ENCODE results near the gene METTL17. TPM values are rescaled to one million over a fixed set of nuclear protein-coding genes. Genes with fewer than 3 reads are reported as not detected.

Gene METTL17
- total and polyA plus RNA-seq, 2 of the 13 experiments (the other 11 are each of a cell fraction or from before 2014, with no cell fraction given) = 122 to 199 TPM

DNA sequence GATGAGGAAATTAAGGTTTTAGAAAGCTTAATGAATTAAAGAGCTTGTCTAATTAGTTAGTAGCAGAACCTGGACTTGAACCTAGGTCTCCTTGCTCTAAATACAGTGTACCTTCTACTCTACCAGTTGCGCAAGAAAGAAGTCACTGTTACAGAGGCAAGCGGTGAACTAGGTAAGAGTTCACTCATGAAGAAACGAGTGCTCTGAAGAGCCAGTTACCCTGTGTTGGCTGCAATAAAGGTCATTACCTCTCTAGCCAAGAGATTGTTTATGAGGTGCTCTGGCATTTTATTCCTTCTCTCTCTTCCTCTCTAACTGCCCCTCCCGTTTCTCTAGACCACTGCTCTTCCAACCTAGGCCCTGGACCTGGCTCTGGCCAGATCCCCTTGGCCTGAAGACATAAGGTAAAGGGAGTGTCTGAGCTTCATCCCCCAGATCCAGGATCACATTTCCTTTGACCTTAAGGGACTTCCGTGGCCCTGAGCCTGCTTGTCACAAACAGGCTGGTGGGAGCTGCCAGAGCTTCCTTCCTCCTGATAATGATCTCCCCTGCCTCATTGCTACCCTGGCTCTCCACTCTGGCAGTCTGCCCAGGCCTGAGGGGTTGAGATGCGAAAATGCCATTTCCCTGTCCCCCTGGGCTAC lies 54.3 kb downstream of the METTL17 start (continued):
- TF ChIP-seq LRRFIP1 (CRISPR knock-in tag; conservative IDR thresholded peaks at IDR 0.05) = no peak
- no peak for TF ChIP-seq ZNF230 (CRISPR knock-in tag; IDR thresholded peaks at IDR 0.05)
- TF ChIP-seq, protein P1, sequence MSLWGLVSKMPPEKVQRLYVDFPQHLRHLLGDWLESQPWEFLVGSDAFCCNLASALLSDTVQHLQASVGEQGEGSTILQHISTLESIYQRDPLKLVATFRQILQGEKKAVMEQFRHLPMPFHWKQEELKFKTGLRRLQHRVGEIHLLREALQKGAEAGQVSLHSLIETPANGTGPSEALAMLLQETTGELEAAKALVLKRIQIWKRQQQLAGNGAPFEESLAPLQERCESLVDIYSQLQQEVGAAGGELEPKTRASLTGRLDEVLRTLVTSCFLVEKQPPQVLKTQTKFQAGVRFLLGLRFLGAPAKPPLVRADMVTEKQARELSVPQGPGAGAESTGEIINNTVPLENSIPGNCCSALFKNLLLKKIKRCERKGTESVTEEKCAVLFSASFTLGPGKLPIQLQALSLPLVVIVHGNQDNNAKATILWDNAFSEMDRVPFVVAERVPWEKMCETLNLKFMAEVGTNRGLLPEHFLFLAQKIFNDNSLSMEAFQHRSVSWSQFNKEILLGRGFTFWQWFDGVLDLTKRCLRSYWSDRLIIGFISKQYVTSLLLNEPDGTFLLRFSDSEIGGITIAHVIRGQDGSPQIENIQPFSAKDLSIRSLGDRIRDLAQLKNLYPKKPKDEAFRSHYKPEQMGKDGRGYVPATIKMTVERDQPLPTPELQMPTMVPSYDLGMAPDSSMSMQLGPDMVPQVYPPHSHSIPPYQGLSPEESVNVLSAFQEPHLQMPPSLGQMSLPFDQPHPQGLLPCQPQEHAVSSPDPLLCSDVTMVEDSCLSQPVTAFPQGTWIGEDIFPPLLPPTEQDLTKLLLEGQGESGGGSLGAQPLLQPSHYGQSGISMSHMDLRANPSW (CRISPR knock-in tag; IDR thresholded peaks at IDR 0.05; ENCODE audit: borderline replicate concordance) = no peak
- no peak for TF ChIP-seq TBP (CRISPR knock-in tag; IDR thresholded peaks at IDR 0.05)
- TF ChIP-seq, protein P2, sequence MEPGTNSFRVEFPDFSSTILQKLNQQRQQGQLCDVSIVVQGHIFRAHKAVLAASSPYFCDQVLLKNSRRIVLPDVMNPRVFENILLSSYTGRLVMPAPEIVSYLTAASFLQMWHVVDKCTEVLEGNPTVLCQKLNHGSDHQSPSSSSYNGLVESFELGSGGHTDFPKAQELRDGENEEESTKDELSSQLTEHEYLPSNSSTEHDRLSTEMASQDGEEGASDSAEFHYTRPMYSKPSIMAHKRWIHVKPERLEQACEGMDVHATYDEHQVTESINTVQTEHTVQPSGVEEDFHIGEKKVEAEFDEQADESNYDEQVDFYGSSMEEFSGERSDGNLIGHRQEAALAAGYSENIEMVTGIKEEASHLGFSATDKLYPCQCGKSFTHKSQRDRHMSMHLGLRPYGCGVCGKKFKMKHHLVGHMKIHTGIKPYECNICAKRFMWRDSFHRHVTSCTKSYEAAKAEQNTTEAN (CRISPR knock-in tag; conservative IDR thresholded peaks at IDR 0.05) = 0 out of 2 replicates have a peak, but pooled peaks have one; percentile 15
- TF ChIP-seq ELK4 (CRISPR knock-in tag; IDR thresholded peaks at IDR 0.05; ENCODE audit: borderline replicate concordance) = no peak
- peak; percentile 41 for TF ChIP-seq ZNF574 (CRISPR knock-in tag; IDR thresholded peaks at IDR 0.05)
- TF ChIP-seq, protein P3, sequence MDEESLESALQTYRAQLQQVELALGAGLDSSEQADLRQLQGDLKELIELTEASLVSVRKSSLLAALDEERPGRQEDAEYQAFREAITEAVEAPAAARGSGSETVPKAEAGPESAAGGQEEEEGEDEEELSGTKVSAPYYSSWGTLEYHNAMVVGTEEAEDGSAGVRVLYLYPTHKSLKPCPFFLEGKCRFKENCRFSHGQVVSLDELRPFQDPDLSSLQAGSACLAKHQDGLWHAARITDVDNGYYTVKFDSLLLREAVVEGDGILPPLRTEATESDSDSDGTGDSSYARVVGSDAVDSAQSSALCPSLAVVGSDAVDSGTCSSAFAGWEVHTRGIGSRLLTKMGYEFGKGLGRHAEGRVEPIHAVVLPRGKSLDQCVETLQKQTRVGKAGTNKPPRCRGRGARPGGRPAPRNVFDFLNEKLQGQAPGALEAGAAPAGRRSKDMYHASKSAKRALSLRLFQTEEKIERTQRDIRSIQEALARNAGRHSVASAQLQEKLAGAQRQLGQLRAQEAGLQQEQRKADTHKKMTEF (CRISPR knock-in tag; IDR thresholded peaks at IDR 0.05) = peak; percentile 65
- peak; percentile 57 for TF ChIP-seq IKZF5 (CRISPR knock-in tag; IDR thresholded peaks at IDR 0.05)
- TF ChIP-seq, protein P4, sequence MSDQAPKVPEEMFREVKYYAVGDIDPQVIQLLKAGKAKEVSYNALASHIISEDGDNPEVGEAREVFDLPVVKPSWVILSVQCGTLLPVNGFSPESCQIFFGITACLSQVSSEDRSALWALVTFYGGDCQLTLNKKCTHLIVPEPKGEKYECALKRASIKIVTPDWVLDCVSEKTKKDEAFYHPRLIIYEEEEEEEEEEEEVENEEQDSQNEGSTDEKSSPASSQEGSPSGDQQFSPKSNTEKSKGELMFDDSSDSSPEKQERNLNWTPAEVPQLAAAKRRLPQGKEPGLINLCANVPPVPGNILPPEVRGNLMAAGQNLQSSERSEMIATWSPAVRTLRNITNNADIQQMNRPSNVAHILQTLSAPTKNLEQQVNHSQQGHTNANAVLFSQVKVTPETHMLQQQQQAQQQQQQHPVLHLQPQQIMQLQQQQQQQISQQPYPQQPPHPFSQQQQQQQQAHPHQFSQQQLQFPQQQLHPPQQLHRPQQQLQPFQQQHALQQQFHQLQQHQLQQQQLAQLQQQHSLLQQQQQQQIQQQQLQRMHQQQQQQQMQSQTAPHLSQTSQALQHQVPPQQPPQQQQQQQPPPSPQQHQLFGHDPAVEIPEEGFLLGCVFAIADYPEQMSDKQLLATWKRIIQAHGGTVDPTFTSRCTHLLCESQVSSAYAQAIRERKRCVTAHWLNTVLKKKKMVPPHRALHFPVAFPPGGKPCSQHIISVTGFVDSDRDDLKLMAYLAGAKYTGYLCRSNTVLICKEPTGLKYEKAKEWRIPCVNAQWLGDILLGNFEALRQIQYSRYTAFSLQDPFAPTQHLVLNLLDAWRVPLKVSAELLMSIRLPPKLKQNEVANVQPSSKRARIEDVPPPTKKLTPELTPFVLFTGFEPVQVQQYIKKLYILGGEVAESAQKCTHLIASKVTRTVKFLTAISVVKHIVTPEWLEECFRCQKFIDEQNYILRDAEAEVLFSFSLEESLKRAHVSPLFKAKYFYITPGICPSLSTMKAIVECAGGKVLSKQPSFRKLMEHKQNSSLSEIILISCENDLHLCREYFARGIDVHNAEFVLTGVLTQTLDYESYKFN (CRISPR knock-in tag; conservative IDR thresholded peaks at IDR 0.05) = peak; percentile 73

Measured in HepG2 (cell line).